K562 (cell line): ENCODE data around the gene WDR81. TPM values are rescaled to one million over a fixed set of nuclear protein-coding genes. Genes with fewer than 3 reads are reported as not detected.
A peak's percentile ranks its signal among the peaks of the same experiment; 100 is the strongest.

Experiments used
- ATAC-seq: fragments of 200-7000 bp; cut with Tn5 transposase; 3 replicates; pipeline ENCODE4 v1.9.1; 2020; ENCODE audit warnings: moderate library complexity
- BruUV-seq: library from RNA; stranded (reverse); fragments of 400-500 nt; replicated peaks from 2 replicates; lab custom pipeline; 2021; lab: Mats Ljungman, UMichigan
- CTCF ChIA-PET: fragments of 300-600 bp; formaldehyde crosslinking; extraction: SDS; loops from one replicate; lab custom pipeline; 2021; ENCODE audit warnings: low intra/inter-chr PET ratio; lab: Yijun Ruan, JAX
- POLR2A ChIA-PET: fragments of 300-600, 350-650 bp; sonication (Branson Sonifier 250); formaldehyde crosslinking; extraction: SDS; loops from one replicate; lab custom pipeline; 2021; ENCODE audit warnings: antibody characterized with exemption, inconsistent platforms; lab: Yijun Ruan, JAX
- DNase-seq, 4 experiments: peaks; one replicate each; pipeline versions ENCODE4 v3.0.0 to v3.0.0-alpha.2; 2011 to 2018; ENCODE audit warnings: low spot score in 3 of 4, mixed read lengths in 3 of 4; ENCODE audit errors: extremely low read depth in 1 of 4
- FAIRE-seq: peaks from 2 replicates; lab custom pipeline; 2011; peaks lifted over from hg19 to GRCh38; lab: Jason Lieb, UNC
- H2AFZ ChIP-seq: 2 replicates; pipeline ENCODE4 v1.6.0; 2011; ENCODE audit warnings: low read depth, low read length, control low read depth, inconsistent platforms
- H3K27ac ChIP-seq: fragments of 200-600 bp; 3 replicates; pipeline ENCODE4 v1.8.0; 2011; ENCODE audit warnings: low read depth, mild to moderate bottlenecking, control low read depth, inconsistent platforms, low read length, moderate library complexity, mixed read lengths; ENCODE audit errors: extremely low read depth
- H3K27me3 ChIP-seq, 2 experiments: fragments of 300-600 bp in 1 of 2; 2 replicates in 1 of 2; 3 replicates in 1 of 2; pipeline versions ENCODE4 v1.6.0 to v1.8.0; 2011; ENCODE audit warnings: inconsistent platforms in 2 of 2, low read length in 2 of 2, mild to moderate bottlenecking in 1 of 2, mixed read lengths in 1 of 2, moderate library complexity in 1 of 2; ENCODE audit not compliant: control insufficient read depth in 2 of 2, insufficient read depth in 2 of 2
- H3K36me3 ChIP-seq: fragments of 300-600 bp; 3 replicates; pipeline ENCODE4 v1.8.0; 2011; ENCODE audit warnings: mild to moderate bottlenecking, low read length, inconsistent platforms; ENCODE audit not compliant: control insufficient read depth, insufficient read depth
- H3K4me1 ChIP-seq, 2 experiments: fragments of 200-600 bp in 1 of 2; replicated peaks in 1 of 2; 2 replicates in 1 of 2; 3 replicates in 1 of 2; pipeline versions ENCODE4 v1.5.1 to v1.8.0; 2011; ENCODE audit warnings: inconsistent platforms in 2 of 2, low read length in 2 of 2, mild to moderate bottlenecking in 1 of 2, mixed read lengths in 1 of 2, moderate library complexity in 1 of 2; ENCODE audit not compliant: control insufficient read depth in 2 of 2, insufficient read depth in 2 of 2
- H3K4me2 ChIP-seq: 2 replicates; pipeline ENCODE4 v1.6.1; 2011; ENCODE audit warnings: low read length, control low read depth, inconsistent platforms, mixed read lengths; ENCODE audit not compliant: insufficient read depth
- H3K4me3 ChIP-seq: fragments of 200-600 bp; sonication (generic), shearing (Covaris generic); 2 replicates; pipeline ENCODE4 v1.5.1; 2016; ENCODE audit warnings: control low read depth, inconsistent platforms
- H3K79me2 ChIP-seq: fragments of 200-600 bp; 3 replicates; pipeline ENCODE4 v1.8.0; 2011; ENCODE audit warnings: low read length, inconsistent platforms; ENCODE audit not compliant: control insufficient read depth, insufficient read depth
- H3K9ac ChIP-seq, 2 experiments: 2 replicates each; pipeline versions ENCODE4 v1.6.0 to v1.6.1; 2011; ENCODE audit warnings: low read depth in 2 of 2, low read length in 2 of 2, control low read depth in 1 of 2, inconsistent platforms in 1 of 2, mild to moderate bottlenecking in 1 of 2, mixed read lengths in 1 of 2; ENCODE audit not compliant: insufficient read depth in 1 of 2
- H3K9me1 ChIP-seq: one replicate; pipeline ENCODE4 v1.6.0; 2011; ENCODE audit warnings: inconsistent platforms, mild to moderate bottlenecking, low read length, moderate library complexity; ENCODE audit not compliant: control insufficient read depth, insufficient read depth
- H3K9me3 ChIP-seq: replicated peaks from 2 replicates; pipeline ENCODE4 v1.5.1; 2011; ENCODE audit warnings: low read depth, low read length, inconsistent platforms; ENCODE audit not compliant: control insufficient read depth, insufficient read depth
- H4K20me1 ChIP-seq: replicated peaks from 2 replicates; pipeline ENCODE4 v1.6.1; 2011; ENCODE audit warnings: low read length, inconsistent platforms, mixed read lengths; ENCODE audit not compliant: control insufficient read depth, insufficient read depth
- FOS ChIP-seq: IDR thresholded peaks from 3 replicates; pipeline ENCODE4 v1.6.1; 2011; ENCODE audit not compliant: insufficient read length; ENCODE audit errors: extremely low read depth
- HNRNPH1 ChIP-seq: fragments of 200-400 bp; formaldehyde crosslinking; optimal IDR thresholded peaks from 2 replicates; pipeline ENCODE3; 2017; ENCODE audit warnings: low read depth, mild to moderate bottlenecking, low read length, moderate library complexity
- KDM2B ChIP-seq: fragments of 250-450 bp; sonication (Bioruptor Pico); IDR thresholded peaks from 2 replicates; pipeline ENCODE4 v1.8.0; 2021; ENCODE audit warnings: mild to moderate bottlenecking, moderate library complexity
- RBM15 ChIP-seq: fragments of 200-400 bp; formaldehyde crosslinking; IDR thresholded peaks from 2 replicates; pipeline ENCODE4 v1.6.1; 2018; ENCODE audit warnings: mild to moderate bottlenecking, low read length, moderate library complexity; ENCODE audit not compliant: insufficient read depth
- ZNF140 ChIP-seq: fragments of 250-450 bp; sonication (Bioruptor Pico); IDR thresholded peaks from 2 replicates; pipeline ENCODE4 v1.8.0; 2021; ENCODE audit warnings: moderate library complexity, mild to moderate bottlenecking, inconsistent platforms
- WGBS: fragments of 100-300 bp; shearing (Covaris generic); methylation state at CpG from one replicate; pipeline ENCODE4 v1.1.6; 2016; ENCODE audit warnings: low coverage, mixed read lengths; ENCODE audit not compliant: insufficient coverage; ENCODE audit errors: missing lambda C conversion rate; 5-methylcytosine and 5-hydroxymethylcytosine counted together
- in situ Hi-C: fragments of 300-500 bp; cut with MboI; formaldehyde crosslinking; loops from 4 replicates; pipeline ENCODE4 v1.15.0; 2018; ENCODE audit warnings: inconsistent platforms, mixed read lengths
- intact Hi-C: fragments of 100-400 bp; cut with micrococcal nuclease; formaldehyde crosslinking; loops from 2 replicates; pipeline ENCODE4 v1.14.2; 2022
- polyA plus RNA-seq, 8 experiments: library from polyadenylated mRNA; depleted of rRNA in 4 of 8; stranded (reverse) in 5 of 8; unstranded in 3 of 8; fragments of >200 nt; fragmentation: Nextera tagmentation in 2 of 8; fragmentation: Illumina TruSeq in 1 of 8; extraction: Ambion mirVana in 2 of 8; extraction: Trizol in 1 of 8; gene quantifications; 2 replicates each; pipeline versions ENCODE4 v1.2.1 to v1.2.3, GENCODE V29; 2011 to 2014; ENCODE audit warnings: inconsistent platforms in 1 of 8, missing spikeins in 1 of 8
- total RNA-seq, 7 experiments: library from RNA; depleted of rRNA in 6 of 7; stranded (reverse); fragments of >200 nt in 6 of 7; fragmentation: Illumina TruSeq in 2 of 7; extraction: Trizol in 2 of 7; gene quantifications; 2 replicates each; pipeline versions ENCODE4 v1.2.1 to v1.2.3, GENCODE V29; 2011 to 2021; ENCODE audit warnings: low replicate concordance in 1 of 7
- TF ChIP-seq, protein P1 (sequence below): fragments of 250-450 bp; sonication (Bioruptor Pico); IDR thresholded peaks from 2 replicates; pipeline ENCODE4 v1.9.0; 2021; ENCODE audit warnings: mild to moderate bottlenecking

WDR81 gene
- total and polyA plus RNA-seq, 9 of the 15 experiments (the other 6 are each of a cell fraction or from before 2014, with no cell fraction given) = 0.01 to 17.1 (median 3.3) TPM

- Histone ChIP-seq H3K27ac (no peak overlapping the region), H3K4me3 (no peak overlapping the region), H3K4me1 (peaks cover 8 to 35% of the 10 kb centered on the region in 2 experiments; a peak in 4 of 5 replicates), H3K27me3 (no peaks in the 10 kb centered on the region), H2AFZ (no peak overlapping the region), H3K4me2 (no peak overlapping the region), H3K9me3 (no peaks in the 10 kb centered on the region), H4K20me1 (no peaks in the 10 kb centered on the region), H3K9ac (peak overlapping the region in 1 of 2 experiments; percentile 13; a peak in 1 of 4 replicates), H3K36me3 (no peaks in the 10 kb centered on the region), H3K9me1 (no peaks in the 10 kb centered on the region), H3K79me2 (no peaks in the 10 kb centered on the region)
- 71% methylated on average over 13 of the region's 25 CpGs for WGBS
- intact Hi-C loops (no loop called here), in situ Hi-C loops (no loop called here)
- BruUV-seq = no TSS peak
- no peak for ATAC-seq
- no peak for DNase-seq
- TF ChIP-seq RBM15 = no peak
- TF ChIP-seq HNRNPH1 = no peak
- TF ChIP-seq FOS = no peak
- TF ChIP-seq KDM2B (CRISPR knock-in tag) = no peak
- TF ChIP-seq, protein P1, sequence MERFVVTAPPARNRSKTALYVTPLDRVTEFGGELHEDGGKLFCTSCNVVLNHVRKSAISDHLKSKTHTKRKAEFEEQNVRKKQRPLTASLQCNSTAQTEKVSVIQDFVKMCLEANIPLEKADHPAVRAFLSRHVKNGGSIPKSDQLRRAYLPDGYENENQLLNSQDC (CRISPR knock-in tag) = no peak
- no peak for TF ChIP-seq ZNF140 (CRISPR knock-in tag)
- FAIRE-seq = no peak
- ChIA-PET CTCF (interaction anchor here (0.8 kb wide), 1 partner anchor 31 kb away, joined by 4 read pairs; no protein-coding TSS in a partner anchor), POLR2A (interaction anchor here (1.4 kb wide), 1 partner anchor 37 kb away, joined by 5 read pairs; no protein-coding TSS in a partner anchor)
Observed at GRCh38 chr17:1754430-1755112, 30.1 kb downstream of the WDR81 start.
